Stimulated activated CD8-positive, alpha-beta memory T cell treated with anti-CD3 and anti-CD28 coated beads, Interleukin-12 subunit alpha, Interleukin-12 subunit beta, amount 100 ng/mL, for 1 hour (primary cell): ENCODE results near the gene DARS1.

ENCODE experiments used
- DNase-seq: peaks from one replicate; pipeline ENCODE4 v3.0.0-alpha.2; 2020; ENCODE audit warnings: low read depth

The DARS1 gene

DNA sequence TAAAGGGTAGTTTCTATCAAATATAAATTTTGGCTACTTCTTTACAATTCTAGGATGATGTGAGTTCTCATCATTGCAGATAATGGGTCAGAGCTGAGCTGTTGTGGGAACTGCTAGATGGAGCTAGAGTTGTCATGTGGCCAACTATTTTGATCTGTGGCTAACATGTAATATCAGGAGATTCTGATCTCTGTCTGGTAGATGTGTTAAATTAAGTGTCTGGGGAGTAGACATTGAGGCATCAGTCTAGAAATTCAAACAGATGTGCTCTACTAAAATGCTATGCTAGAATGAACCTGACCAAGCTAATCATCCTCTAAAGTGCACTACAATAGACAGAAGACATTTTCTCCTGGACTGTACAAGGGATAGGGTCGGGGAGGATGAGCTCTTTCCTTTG lies 30.3 kb upstream of the DARS1 start:
- DNase-seq = no peak

DNA sequence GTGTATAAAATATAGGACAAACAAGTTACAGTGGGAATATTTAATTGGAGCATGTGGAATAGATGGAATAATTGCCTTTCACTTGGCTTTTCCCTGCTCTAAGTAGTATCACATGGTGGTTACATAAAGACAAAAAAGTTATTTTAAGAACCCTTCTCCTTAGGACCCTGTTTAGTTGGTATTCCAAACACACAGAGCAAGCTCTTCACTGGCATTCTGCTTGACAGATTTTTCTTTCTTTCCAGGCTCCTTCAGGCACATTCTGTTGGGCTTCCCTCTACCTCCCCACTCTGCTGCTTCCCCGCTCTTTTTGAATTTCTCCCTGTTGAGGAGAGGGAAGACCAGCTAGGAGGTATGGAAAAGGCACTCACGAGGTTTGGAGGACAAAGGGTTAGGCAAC lies 29.0 kb upstream of the DARS1 start:
- DNase-seq = no peak

DNA sequence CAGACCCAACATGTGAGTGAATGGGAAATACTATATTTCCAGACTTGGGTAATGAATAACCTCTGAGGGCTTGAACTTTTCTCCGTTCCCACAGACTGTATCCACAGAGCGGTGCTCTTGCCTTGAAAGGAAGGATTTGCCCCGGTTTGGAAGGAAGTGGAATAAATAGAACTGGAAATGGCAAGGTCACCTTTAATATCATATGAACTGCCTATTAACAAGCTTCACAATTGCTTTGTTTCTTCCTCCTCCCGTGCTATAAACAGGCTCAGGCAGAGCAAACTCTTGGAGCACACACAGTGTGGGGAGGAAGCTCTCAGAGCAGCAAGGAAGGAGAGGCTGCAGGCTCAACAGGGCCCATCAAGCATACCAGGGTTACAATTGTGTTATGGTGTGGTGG lies 28.5 kb upstream of the DARS1 start:
- no peak for DNase-seq

DNA sequence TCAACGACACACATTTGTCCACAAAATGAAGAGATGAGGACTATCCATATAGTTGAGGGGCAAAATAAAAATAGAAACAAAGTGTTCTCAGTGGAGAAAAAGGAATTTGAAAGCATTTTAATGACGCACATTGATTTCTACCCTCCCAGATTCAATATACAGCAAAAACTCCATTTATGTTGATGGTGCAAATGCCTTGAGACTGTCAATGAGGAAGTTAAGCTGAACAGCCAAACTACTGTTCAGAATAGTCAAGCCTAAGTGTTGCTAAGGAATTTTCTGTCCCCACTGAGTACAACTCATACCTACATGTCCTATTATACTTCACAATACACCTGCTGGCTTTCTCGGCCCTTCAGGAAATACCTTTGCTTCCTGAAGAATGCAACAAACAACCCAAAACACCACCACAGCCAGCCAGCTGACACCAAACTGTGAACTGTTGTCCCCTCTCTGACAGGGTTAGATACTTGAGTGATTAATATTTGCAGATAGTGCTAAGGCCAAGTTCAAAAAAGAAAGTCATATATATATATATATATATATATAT lies 27.8 kb upstream of the DARS1 start:
- no peak for DNase-seq

DNA sequence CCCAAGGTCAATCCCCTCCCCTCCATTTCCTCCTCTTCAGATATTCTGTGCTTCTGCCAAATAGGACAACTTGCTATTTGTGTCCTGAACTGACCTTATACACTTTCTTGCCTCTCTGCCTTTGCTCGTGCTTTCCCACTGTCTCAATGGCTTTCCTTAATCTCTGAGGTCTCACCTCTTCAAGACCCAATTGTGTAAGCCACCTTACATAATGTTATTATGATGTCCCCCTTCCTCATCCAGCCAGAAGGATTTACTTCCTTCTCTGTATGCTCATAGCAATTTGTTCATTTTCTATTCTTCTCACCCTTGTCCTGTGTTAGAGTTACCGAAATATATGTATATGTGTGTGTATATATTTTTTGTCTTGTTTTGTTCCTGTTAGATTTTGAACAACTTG lies 26.9 kb upstream of the DARS1 start:
- no peak for DNase-seq

DNA sequence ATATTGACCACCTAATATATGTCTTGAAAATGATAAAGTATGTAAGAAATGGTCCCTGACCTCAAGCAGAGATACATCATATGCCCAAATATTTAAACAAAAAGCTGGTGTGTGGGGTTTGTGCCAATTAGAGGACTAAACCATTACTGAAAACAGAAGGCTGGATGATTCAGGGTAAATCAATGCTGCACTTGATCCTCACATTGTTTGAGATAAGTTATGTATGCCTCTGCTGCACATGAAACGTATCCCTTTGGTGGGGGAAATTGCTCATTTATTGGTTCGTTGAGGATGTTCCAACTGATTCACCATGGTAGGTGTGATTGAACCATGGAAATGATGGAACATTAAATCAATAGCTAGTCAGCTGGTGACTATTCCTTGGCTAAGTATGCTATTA lies 24.7 kb upstream of the DARS1 start:
- DNase-seq = no peak

DNA sequence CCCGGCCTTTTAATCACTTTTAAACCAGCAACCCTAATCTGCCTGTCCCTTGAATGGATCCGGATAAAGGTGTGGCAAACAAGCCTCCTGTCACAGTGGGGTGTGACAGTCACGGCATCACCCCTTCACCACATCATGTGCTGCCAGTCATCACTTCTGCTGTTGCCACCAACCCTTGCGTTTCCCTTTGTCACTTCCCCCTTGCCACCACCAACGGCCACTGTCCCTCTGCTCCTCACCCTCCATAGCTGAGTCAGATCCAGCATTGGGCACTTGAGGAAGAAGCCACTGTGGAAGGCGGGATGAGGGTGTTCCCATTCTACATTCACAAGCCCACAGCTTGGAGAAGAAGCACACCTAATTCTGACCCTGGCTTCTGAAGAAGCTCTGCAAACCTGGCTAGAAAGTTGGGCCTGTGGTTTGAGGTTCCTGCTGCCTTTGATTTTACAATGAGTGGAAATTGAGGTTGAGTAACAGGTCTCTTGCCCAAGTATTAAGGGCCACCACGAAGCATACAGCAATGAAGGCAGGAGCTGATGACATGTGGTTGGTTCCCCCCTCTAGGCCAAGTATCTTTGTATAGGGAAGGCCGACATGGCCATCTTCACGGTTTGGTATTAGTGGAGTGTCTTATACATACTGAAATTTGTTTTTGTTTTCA lies 22.9 kb upstream of the DARS1 start:
- DNase-seq = peak; percentile 23

DNA sequence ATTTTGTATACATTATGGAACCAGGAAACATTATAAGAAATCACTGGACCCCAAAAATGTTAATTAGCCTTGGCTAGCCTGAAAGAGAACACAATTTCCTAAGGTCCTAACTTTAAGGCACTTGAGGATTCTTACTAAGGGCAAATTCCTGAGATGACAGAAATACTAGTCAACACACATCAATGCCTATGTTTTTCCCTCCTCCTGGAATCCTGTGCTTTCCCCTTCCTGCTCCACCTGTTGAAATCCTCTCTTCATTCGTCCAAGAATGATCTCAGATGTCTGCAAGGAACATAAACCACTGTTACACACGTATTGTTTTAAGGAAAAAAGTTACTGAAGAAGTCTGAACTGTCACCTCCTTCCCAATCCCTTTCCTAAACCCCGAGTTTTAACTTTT lies 21.2 kb upstream of the DARS1 start:
- DNase-seq = no peak

DNA sequence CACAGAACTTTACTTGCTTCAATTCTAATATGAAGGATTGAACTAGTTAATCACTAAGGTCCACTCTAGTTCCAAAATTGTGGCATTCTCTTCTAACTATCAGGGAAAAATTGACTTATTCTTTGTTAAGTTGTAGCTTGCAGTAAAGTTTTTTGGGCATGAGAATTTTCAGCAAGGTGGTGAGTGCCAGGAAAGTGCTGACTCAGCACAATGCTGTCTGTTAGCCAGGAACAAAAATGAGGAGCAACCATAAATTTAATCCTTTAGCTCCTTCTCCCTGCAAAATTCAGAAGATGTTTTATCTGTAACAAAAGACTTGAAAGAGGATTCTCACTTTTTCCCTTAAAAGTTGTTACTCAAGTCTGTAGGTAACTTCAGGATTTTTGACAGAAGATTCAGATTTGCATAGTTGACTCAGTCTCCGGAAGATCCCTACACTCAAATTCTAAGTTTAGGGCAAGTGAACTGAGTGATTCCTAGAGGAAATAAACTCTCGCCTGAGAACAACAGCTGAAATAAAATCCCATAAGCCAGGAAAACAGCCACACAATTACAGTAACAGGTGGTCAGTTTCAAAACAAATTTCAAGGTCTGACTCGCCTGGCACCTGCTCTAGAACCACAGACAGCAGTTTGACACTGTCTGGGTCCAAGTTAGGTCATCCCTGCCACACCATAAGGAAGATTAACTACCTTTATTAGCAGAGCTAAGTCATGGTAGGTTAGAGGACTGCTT lies 20.2 kb upstream of the DARS1 start:
- no peak for DNase-seq

DNA sequence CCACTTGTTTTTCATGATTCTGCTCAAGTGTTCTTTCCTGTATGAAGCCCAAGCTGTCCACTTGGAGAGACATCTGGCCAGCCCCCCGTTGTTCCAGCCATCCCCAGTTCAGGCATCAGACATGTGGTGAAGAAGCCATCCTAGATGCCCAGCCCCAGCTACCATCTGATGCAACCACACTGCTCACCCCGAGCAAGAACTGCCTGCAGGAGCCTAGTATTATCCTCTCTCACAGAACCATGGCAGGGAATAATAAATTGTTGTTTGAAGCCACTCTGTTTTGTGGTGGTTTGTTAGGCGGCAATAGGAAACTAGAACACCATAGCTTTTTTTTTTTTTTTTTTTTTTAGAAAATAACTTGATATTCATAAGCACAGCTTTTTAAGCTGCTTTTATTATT lies 19.5 kb upstream of the DARS1 start:
- DNase-seq = no peak

DNA sequence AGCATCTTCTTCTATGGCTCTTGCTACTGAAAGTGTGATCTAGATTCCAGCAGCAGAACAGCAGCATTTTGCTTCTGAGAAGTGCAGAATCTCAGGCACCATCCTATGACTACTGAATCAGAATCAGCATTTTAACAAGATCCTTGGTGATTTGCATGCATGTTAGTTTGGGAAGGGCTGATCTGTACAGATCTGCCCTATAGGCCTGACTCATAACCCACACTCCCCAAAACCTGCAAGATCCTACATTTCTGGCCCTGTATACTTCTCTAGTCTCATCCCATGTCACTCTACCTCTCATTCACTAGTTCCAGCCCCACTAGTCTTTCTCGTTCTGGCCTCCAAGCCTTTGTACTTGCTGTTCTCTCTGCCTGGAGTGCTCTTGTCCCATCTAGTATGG lies 15.7 kb upstream of the DARS1 start:
- no peak for DNase-seq

DNA sequence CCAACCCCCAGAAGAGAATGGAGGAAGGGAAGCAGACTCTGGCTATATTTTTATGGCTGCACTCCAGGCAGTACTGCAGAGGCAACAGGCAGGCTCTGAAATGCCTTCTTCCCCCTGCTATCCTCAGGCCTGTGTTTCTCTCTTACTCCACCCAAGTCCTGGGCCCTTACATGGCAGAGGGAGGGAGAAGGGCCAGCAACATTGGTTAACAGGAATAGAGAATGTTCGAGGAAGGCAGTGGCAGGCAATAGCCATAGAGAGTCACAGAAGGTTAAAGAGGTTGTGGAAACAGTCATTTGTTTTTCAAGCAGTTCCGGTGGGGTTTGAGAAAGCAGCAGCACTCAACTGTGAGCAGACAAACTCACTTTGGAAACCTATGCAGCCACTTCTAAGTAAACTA lies 15.1 kb upstream of the DARS1 start:
- DNase-seq = no peak

DNA sequence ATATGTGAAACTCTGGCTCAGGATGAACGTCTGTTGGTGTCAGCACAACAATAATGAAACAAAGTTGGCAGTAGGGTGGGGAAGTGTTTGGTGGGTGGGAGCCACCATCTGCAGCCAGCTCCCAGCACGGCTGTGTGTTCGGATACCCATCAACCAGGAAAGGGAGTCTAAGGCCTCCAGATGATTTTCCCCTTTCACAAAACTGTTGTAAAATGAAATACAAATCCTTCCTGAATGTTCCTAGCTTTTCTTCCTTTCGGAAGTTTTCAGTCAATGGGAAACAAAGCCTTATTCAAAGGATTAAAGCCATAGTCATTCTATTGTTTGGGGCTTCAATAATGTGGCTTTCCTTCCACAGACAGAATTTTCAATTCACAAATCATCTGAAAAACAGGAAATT lies 14.5 kb upstream of the DARS1 start:
- DNase-seq = no peak

DNA sequence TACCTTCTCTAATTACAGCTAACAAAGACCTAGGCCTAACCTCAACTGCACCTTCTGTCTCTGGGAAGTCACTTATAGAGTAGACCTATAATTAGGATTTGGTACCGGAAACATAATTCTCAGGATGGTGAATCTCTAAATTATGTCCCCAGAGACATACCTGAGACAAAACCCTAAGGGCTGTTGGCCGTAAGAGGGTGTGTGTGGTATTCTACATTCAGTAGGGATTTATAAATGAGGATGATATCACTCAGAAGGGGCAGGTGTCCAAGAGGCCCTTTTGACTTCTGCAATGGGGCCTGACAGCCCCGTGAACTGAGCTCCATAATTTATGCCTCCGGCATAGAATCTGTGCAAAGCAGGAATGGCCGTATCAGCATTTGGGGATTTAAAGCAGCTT lies 13.5 kb upstream of the DARS1 start:
- DNase-seq = no peak

DNA sequence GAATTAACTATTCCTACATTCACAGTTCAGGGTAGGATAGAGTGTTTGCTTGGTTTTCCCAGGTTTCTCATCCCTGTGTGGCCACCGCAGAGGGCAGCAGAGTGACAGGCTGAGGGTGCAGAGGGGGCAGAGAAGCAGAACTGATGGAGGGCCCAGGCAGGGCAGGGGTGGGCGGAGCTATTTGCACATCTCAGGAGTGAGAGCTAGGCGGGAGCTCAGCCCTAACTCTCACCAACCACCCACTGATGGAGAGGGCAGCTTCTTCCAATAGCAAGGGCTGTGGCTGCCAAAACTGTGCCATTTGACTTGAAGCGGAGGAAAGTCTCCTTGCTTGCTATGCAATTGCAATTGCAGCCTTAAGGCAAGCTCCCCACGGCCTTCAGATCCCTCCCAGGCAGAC lies 12.0 kb upstream of the DARS1 start:
- no peak for DNase-seq

DNA sequence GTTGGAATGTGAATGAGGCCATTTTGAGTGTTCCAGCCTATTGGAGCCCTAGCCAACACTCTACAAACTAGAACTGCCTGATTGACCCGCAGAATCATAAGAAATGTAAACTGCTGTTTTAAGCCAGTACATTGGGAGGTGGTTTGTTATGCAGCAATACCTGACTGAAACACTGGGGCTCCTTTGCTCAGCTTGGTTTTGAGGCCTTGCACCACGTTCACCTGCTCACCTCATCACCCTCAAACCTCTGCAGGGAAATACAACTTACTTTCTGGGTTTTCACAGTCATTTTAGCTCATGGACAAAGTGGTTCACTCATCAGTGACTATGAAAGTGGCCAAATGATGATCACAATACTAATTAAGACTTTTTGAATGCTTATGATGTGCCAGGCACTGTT lies 10.9 kb upstream of the DARS1 start:
- DNase-seq = no peak

DNA sequence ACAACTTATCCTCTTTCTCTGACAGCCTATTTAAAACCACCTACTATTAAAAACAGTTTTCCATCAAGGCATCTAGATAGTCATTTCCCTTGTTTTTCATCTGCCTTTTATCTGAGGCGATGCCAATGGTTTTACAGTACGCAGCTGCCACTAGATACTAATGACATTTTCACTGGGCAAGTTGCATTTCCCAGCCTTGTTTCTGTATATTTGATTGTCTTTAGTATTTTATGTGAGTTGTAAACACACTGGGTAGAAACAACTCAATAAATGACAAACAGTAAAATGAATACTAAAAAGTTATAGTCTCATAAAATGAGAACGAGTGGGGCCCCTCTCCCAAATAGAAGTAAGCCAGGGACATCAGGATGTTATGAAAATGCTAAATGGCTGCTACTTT lies 8.9 kb upstream of the DARS1 start:
- DNase-seq = no peak

DNA sequence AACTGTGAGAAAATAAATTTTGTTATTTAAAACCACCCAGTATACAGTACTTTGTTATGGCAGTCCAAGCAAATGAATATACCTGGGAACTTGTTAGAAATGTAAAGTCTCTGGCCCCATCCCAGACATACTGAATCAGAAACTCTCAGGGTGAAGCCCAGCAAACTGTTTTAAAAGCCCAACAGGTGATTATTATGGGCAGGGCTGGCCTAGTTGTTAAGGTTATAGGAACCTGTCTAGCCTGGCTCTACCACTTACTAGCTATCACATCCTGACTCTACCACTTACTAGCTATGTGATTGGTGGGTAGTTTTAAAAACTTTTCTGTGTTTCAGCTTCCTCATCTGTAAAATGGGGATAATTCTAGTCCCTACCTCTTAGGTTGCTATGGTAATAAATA lies 8.0 kb upstream of the DARS1 start:
- DNase-seq = no peak

DNA sequence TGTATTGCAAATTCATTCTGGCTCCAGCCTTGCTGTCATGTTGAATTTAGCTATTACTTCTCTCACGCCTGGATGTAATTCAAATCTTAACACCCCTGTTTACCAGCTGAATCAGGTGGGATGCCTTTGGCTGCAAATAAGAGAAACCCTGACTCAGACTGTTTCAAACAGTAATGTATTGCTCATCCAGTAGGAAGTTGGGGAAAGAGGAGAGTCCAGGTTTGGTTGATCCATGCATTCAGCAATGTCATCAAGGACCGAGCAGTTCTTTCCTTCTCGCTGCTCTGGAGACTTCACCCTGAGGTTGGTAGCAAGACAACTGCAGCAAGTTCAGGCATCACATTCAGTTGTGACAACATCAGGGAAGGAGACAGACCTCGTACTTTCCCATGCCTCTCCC lies 6.4 kb upstream of the DARS1 start:
- DNase-seq = no peak

DNA sequence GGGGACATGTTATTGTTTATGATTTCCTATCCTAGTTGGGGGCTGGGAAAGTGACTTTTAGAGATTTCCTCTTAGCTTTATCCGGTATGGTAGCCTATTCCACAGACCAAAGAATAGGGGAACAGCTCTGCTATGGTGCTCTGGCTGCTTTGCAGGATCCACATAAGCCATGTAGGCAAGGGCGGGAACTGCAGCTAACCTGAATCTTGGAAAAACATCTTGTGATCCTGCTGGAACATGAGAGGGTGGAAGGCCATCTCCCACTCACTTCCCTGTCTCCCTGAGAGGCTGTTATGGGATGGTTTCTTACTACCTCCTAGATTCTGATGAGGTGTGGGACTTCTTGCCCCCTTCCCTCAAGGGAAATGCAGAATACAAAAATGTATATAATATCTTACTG lies 2.0 kb upstream of the DARS1 start:
- no peak for DNase-seq

DNA sequence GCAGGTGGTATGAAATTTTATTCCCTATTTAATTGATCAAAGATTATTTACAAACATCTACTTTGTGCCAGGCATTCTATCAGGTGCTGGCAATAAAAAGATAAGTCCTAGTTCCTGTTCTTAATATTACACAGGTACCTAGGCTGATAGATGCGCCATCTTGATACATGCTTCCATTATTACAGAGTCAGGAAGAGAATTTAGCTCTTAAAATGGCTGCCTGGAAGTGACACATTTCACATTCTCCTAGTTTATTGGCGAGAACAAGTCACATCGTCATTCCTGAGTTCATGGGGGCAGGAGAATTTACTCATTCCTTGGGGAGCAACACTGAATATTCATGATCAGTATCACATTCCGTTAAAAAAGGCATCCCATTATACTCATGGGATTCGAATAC lies 1.1 kb upstream of the DARS1 start:
- no peak for DNase-seq

DNA sequence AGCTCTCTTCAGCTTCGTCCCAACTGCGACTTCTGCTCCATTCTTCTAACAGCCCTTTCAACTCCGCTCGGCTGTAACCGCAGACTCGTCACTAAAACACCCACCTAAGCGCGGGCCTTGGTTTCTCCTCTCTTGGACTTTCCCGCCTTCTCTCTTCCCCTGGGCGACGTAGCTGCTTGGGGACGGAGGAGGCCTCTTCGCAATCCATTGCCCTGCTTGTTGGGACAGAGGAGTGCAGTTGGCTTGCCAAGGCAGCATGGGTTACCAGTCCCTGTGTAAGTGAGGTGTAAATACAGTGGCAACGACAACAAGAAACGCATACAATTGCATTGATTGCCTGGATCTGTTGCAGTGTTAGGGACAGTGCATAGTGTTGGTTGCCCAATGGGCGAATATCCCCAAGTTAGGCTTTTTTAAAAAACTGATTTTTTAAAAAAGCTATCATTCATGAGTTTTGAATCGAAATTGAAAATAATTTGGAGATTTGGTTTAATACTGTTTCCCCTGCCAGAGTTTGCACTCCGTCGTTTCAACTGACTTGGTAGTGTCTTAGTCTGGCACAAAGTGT lies 484 bp upstream of the DARS1 start:
- peak; percentile 46 for DNase-seq

DNA sequence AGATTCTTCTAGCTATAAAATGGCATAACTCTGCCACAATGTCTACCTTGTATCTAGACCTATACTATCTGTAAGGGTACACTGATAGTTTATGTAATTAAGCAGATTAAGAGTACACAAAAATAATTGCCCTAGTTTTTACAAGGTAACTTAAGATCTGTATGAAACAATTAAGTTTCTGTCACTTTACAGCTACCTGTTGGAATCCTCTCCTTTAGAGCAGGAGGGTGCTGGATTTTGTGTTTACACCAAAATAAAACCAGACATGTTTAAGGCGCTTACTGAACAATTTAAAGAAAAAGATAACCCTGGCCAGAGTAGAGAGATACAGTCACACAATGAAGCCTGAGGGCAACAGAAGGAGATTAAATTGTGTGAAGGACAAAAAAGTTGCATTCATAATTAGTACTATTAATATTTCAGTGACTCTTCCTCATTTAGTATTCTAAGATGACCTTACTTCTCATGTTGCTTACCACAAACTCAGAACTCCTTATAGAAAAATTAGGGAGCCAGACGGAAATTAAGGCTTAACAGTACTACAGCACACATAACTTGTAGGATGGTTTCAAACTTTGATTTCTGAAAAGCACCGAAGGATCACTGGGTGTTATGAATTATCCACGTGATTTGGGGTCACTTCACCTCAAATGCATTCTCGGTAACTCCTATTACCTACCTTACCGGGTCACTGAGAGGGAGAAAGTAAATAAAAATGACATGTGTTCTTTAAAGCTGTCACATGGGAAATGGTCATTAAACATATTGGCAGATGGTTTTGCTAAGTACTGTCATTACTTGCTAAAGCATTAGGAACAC lies 1.0 kb downstream of the DARS1 start:
- no peak for DNase-seq
